Esophagus (tissue), 2 donors: ENCODE results near the gene YPEL2. TPM values are rescaled to one million over a fixed set of nuclear protein-coding genes. Genes with fewer than 3 reads are reported as not detected.

ENCODE experiments used
- H3K27ac ChIP-seq, 2 donors: one replicate each; pipeline ENCODE4 v1.5.1; 2013; ENCODE audit warnings: low read depth in 2 of 2, mild to moderate bottlenecking in 2 of 2, inconsistent platforms in 1 of 2, low read length in 1 of 2, moderate library complexity in 1 of 2
- H3K27me3 ChIP-seq, 2 donors: one replicate each; pipeline ENCODE4 v1.6.1; 2013; ENCODE audit warnings: low read length in 2 of 2, control low read depth in 1 of 2, mild to moderate bottlenecking in 1 of 2; ENCODE audit not compliant: insufficient read depth in 2 of 2, control insufficient read depth in 1 of 2
- H3K36me3 ChIP-seq, 2 donors: one replicate each; pipeline ENCODE4 v1.6.1; 2013; ENCODE audit warnings: low read length in 1 of 2; ENCODE audit not compliant: control insufficient read depth in 2 of 2, insufficient read depth in 2 of 2
- H3K4me1 ChIP-seq, 2 donors: one replicate each; pipeline ENCODE4 v1.6.1; 2013; ENCODE audit warnings: low read length in 1 of 2; ENCODE audit not compliant: control insufficient read depth in 2 of 2, insufficient read depth in 2 of 2
- H3K4me3 ChIP-seq, 2 donors: one replicate each; pipeline ENCODE4 v1.5.1; 2013; ENCODE audit warnings: low read length in 2 of 2, mild to moderate bottlenecking in 2 of 2, low read depth in 1 of 2, moderate library complexity in 1 of 2
- H3K9me3 ChIP-seq, 2 donors: one replicate each; pipeline ENCODE4 v1.6.1; 2013; ENCODE audit warnings: mild to moderate bottlenecking in 2 of 2, low read depth in 1 of 2, low read length in 1 of 2, moderate library complexity in 1 of 2; ENCODE audit not compliant: control insufficient read depth in 2 of 2, insufficient read depth in 1 of 2
- WGBS, 2 donors: extraction: QIAGEN DNeasy Blood & Tissue Kit; methylation state at CpG; one replicate each; pipeline ENCODE4 v1.1.7; 2013; 5-methylcytosine and 5-hydroxymethylcytosine counted together
- polyA plus RNA-seq, 2 donors: library from polyadenylated mRNA; stranded (reverse); fragments of 200-250 nt; gene quantifications; one replicate each; pipeline ENCODE4 v1.2.3, GENCODE V29; 2013
- donor health status: healthy with polysubstance abuse.
- donor health status: Bipolar disorder and iron deficiency.

YPEL2 gene
- polyA plus RNA-seq, 2 donors: 3.2 to 4.5 TPM

DNA sequence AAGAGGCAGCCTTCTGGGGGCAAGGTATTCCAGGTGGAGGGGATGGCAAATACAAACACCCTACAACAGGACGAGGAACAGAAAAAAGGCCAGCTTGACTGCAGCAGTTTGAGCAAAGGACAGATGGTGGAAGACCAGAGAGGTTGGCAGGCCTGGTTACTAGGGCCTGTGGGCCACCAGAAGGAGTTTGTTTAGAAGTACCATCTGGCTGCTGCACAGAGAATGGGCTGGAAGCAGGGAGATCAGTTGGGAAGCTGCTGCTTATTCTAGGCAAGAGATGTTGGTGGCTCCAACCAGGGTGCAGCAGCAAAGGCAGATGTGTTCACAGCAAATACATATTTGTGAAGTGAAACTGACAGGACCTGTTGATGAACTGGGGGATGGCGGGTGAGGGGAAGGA is 2.9 kb upstream of the YPEL2 start:
- Histone ChIP-seq H3K27me3 (no peaks in the 10 kb centered on the region), H3K4me3 (no peak overlapping the region), H3K9me3 (no peaks in the 10 kb centered on the region), H3K36me3 (no peaks in the 10 kb centered on the region), H3K27ac (no peak overlapping the region), H3K4me1 (peaks cover 0 to 4% of the 10 kb centered on the region in 2 donors)
- 84 to 88% methylated on average over 2 of the region's 2 CpGs for WGBS, 2 donors

DNA sequence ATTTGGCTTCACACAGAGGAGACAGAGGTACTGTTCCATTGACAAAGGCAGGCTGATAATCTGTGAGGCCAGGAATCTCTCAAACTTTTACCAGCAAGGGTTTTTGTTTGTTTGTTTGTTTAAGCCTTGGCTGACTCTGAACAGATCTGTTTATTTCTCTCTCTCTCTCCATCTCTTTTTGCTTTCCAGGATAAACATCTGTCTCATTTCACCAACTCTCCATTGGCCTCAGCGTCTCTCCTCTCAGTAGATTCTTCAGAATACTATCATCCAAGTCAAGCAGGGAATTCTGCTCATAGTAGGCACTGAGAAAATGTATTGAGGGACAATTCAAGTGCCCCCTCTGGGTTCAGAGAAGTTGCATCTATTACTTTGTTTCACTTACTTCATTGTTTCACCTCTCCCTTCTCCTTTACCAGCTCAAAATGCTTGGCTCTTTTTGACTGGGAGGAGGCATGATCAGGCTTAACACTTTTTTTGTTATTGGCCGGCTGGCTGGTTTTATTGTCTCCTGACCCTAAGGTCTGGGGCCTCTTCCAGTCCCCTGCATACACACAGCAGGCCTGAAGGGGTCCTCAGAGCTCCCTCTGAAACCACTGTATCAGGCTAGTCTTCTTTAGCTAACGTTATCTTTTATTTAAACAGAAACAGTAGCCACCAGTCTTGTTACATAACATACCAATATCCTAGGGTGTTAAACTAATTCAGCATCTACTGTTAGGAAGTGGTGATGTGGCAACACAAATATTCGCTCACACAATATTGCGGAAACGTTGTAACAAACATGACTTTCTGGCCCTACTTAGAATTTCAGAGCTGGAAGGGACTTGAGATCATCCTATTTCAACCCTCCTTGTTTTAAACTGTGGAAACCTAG is 2.0 kb upstream of the YPEL2 start:
- no peaks in the 10 kb centered on the region for H3K36me3 ChIP-seq
- WGBS, 2 donors: 18 to 20% methylated on average over 6 of the region's 6 CpGs
- no peak overlapping the region for H3K4me3 ChIP-seq
- peak overlapping the region; percentile 80 to 81 for H3K27ac ChIP-seq
- H3K9me3 ChIP-seq: no peaks in the 10 kb centered on the region
- H3K27me3 ChIP-seq: no peaks in the 10 kb centered on the region
- peaks cover 0 to 6% of the 10 kb centered on the region in 2 donors for H3K4me1 ChIP-seq

DNA sequence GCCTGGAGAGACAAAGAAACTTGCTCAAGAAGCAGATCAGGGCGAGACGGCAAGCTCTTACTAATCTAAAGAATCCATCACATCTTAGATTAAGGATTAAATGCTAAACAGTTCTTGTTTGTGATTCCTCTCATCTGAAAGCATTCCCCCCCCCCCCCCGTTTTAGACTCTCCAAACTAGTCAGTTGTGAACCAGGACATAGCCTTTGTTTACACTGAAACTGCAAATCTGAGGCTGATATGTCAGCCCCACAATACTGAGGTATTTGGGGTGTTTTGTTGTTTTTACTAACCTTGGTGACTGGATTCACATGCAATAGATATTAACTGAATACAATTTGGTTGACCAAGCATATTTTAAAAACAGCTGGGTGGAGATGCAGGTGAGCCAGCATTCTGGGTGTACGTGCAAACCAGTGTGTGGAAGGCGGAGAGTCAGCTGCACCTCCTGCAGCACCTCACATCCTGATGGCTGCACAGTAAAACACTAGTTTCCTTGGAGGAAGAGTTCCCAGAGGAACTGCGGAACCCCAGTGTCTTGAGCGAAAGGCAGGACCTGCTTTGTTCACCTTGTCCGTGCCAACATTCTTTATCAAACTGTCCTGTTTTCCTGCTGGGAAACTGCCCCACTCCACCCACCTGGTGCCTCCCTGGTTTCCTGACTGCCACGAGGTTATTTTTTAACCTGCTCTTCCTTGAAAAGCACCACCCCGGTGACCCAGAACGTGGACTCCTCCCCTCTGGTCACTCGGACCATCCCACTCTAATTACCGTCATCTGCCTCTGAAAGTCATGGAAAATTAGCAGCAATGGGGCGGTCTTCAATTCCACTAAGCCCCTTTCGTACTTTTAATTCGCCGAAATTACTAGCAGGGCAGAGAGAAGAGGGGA is 1.2 kb upstream of the YPEL2 start:
- Histone ChIP-seq H3K36me3 (no peaks in the 10 kb centered on the region), H3K4me1 (peaks cover 0 to 8% of the 10 kb centered on the region in 2 donors), H3K9me3 (no peaks in the 10 kb centered on the region), H3K27me3 (no peaks in the 10 kb centered on the region), H3K27ac (peak overlapping the region; percentile 80 to 81), H3K4me3 (peak overlapping the region in 1 of 2 donors; percentile 13)
- 19 to 20% methylated on average over 17 of the region's 17 CpGs for WGBS, 2 donors

DNA sequence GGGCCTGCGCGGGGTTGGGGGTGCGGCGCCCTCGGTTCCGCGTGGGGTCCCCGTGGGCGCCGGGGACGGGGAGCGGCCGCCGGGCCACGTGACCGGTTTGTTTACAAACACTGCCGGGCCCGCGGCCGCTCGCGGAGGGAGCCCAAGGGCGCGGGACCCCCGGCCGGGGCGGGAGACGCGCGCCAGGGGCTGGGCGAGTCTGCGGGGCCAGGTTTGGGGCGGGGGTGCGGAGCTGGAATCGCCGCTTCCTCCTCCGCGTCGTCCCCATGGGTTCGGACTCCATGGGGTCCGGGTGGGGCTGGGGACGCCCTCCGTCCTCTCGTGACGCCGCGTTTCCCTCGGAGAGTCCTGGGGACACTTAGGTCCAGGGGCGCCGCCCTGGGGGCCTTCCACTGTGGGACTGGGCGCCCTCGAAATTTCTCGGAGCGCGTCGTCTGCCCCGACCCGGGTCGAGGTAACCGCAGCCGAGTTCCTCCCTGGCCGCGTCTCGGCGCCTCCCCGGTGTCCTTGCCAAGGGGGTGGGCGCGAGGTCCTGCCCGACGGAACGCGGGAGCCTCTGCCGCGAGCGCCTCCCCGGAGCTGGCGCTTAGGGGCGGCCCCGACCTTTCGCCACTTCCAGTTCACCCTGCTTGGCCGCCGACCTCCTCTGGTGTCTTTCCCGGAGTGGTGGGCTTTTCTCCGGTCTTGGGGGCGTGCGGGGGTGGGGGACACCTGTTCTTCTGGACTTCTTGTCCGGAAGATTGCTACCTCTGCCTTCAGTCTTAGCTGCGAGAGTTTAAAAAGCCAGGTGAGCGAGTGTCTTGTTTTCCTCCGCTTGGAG is 684 bp downstream of the YPEL2 start:
- 0 to 1% methylated on average over 77 to 90 of the region's 90 CpGs for WGBS, 2 donors
- no peaks in the 10 kb centered on the region for H3K36me3 ChIP-seq
- H3K27ac ChIP-seq: peak overlapping the region; percentile 86 to 88
- H3K4me1 ChIP-seq: peaks cover 0 to 8% of the 10 kb centered on the region in 2 donors
- H3K4me3 ChIP-seq: peak overlapping the region; percentile 69 to 94
- no peaks in the 10 kb centered on the region for H3K9me3 ChIP-seq
- H3K27me3 ChIP-seq: no peaks in the 10 kb centered on the region

DNA sequence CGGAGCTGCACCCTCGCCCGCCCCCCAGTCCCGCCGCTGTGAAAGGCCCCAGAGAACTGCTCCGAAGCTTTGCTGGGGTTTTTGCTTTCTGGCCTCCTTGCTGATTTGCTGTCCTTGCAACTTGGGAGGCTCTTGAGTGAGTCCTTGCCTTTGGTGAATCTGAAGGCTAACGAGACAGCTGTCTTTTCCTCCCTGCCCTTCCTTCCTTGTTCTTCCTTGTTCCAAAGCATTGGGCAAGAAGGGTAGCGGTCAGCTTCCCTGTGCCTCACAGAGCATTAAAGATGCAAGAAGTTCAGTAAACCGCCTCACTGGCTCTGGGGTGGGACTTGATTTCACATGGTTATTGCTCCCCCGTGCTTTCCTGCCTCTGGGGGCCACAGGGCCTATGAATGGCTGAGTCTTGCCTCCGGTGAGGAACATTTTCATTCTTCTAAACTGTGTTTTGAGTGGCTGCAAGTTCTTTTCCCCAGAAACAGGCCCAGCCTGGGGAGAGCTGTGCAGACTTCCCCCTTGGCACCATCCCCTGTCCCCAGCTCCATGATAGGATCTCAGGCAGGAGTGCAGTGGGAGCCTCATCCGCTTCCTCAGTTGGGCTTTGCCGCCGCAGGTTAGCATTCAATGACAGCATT is 1.4 kb downstream of the YPEL2 start:
- 19 to 20% methylated on average over 14 of the region's 14 CpGs for WGBS, 2 donors
- Histone ChIP-seq H3K27me3 (no peaks in the 10 kb centered on the region), H3K36me3 (no peaks in the 10 kb centered on the region), H3K27ac (peak overlapping the region; percentile 86 to 88), H3K4me1 (peaks cover 0 to 8% of the 10 kb centered on the region in 2 donors), H3K4me3 (peak overlapping the region; percentile 69 to 94), H3K9me3 (no peaks in the 10 kb centered on the region)

DNA sequence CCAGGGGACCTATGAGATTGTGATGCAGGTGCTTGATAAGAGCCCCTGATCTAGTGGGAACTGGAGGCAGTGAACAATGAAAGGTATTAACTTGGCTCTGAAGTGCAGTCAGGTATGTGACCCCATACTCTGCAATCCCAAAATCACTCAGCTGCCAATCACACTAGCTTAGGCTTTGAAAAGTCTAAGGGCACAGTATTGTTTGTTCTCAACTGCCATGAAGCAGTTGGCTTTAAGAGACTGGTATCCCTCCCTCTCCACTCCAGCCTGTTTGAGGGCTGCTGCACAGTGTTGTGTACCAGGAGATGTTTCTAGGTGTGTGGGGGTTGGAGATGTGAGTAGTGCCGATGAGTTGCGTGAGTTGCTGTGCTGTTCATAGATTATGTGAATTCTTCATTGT is 2.4 kb downstream of the YPEL2 start:
- Histone ChIP-seq H3K27ac (no peak overlapping the region), H3K4me3 (no peak overlapping the region)

DNA sequence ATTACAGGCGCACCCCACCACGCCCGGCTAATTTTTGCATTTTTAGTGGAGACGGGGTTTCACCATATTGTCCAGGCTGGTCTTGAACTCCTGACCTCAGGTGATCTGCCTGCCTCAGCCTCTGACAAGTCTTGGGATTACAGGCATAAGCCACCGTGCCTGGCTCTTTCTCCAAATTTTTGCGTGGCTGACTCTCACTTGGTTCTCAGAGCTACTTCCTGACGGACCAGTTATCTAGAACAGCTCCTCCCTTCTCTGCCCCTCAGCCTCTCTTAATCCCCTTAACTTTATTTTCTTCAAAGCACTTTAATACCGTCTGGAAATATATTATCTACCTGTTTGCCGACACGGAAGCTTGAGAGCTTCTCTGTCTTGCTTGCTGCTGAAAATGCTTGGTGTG is 4.2 kb downstream of the YPEL2 start:
- no peaks in the 10 kb centered on the region for H3K9me3 ChIP-seq
- WGBS, 2 donors: 71 to 77% methylated on average over 10 of the region's 10 CpGs
- peaks cover 0 to 3% of the 10 kb centered on the region in 2 donors for H3K4me1 ChIP-seq
- H3K27ac ChIP-seq: no peak overlapping the region
- no peak overlapping the region for H3K4me3 ChIP-seq
- no peaks in the 10 kb centered on the region for H3K27me3 ChIP-seq
- no peaks in the 10 kb centered on the region for H3K36me3 ChIP-seq

More for the DNA sequence above, 2.4 kb downstream of the YPEL2 start:
- Histone ChIP-seq H3K9me3 (no peaks in the 10 kb centered on the region), H3K36me3 (no peaks in the 10 kb centered on the region), H3K27me3 (no peaks in the 10 kb centered on the region), H3K4me1 (peaks cover 0 to 8% of the 10 kb centered on the region in 2 donors)
- WGBS, 2 donors: 78 to 84% methylated on average over 2 of the region's 2 CpGs

DNA sequence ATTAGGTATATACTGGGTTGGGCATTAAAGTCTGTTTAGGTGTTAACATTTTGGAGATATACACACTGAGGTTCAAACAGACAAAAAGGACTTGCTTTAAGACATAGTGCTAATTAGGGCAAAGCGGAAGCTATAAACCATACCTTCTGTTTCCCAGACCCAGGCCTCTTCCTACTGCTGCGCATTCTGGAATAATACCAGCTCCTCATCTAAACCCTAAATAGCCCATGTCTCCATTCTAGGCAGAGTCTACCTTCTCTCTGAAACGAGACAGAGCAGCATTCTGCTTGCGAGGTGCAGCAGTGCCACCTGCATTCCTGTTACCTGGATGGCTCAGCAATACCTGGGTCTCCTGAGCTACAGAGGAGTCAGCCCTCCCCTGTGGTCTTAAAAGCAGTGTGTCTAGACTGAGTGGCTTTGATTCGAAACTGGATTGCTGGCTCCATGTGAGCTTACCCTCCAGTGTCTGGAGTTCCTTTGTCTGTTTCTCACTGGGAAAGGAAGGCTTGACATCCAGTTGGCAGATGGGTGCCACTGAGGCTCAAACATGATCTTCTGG is 6.4 kb downstream of the YPEL2 start:
- 87% methylated on average over 5 of the region's 5 CpGs for WGBS, 2 donors
- H3K4me3 ChIP-seq: no peak overlapping the region
- peaks cover 0 to 3% of the 10 kb centered on the region in 2 donors for H3K4me1 ChIP-seq
- no peak overlapping the region for H3K27ac ChIP-seq
- no peaks in the 10 kb centered on the region for H3K27me3 ChIP-seq
- H3K36me3 ChIP-seq: no peaks in the 10 kb centered on the region
- H3K9me3 ChIP-seq: no peaks in the 10 kb centered on the region
